Superior temporal gyrus (tissue), 1 donor: ENCODE results near the gene VAMP4.

ENCODE experiments used
- DNase-seq: peaks from one replicate; pipeline ENCODE4 v3.0.0-alpha.2; 2016; ENCODE audit errors: extremely low spot score

Gene VAMP4

DNA sequence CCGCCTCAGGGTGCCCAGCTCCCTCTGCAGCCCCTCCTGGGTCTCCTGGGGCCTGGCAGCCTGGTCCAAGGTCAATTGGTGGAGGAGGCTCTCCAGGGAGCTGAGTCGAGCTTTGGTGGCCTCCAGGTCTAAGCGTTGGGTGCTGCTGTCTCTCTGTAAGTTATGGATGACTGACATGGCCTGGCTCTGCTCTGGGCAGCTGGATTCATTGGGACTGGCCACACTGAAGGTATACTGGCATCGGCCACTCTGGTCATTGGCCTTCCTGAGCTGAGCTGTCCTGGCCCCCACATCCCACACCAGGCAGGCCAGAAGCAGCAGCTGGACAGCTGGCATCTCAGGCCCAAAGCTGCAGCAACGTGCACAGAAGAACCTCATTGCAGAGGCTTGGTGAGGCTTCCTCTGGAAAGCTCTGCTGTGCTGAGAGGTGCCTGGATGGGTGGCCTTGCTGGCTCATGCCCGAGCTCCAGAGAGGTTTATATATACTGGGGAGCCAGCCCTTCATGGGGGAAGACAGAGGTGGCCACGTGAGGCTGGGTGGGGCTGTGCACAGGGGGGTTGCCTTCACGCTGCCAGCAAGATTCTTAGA, 89.5 kb downstream of the VAMP4 start, which contains the start of gene MYOC:
Gene MYOC (minus strand): TSS at position 455 of the 589 bp plus-strand sequence. CDS start 77 bp downstream, at position 378.
- DNase-seq: no peak
